Activated naive CD4-positive, alpha-beta T cell treated with anti-CD3 and anti-CD28 coated beads, Interleukin-2, amount 50 U/mL, for 16 hours (primary cell): ENCODE measurements around the gene GSTM2.

Experiments used
- DNase-seq: peaks from one replicate; pipeline ENCODE4 v3.0.0-alpha.2; 2020

Gene GSTM2

GRCh38 chr1:109630081-109630897 is 37.6 kb upstream of the GSTM2 start:
- DNase-seq: peak; percentile 46

- no peak for DNase-seq
Measured at GRCh38 chr1:109630898-109631512, 36.9 kb upstream of the GSTM2 start.

- DNase-seq: no peak
Measured at GRCh38 chr1:109631513-109632505, 36.0 kb upstream of the GSTM2 start.

- no peak for DNase-seq
Measured at GRCh38 chr1:109632671-109633346, 35.0 kb upstream of the GSTM2 start.

GRCh38 chr1:109634292-109634691 is 33.6 kb upstream of the GSTM2 start:
- no peak for DNase-seq

GRCh38 chr1:109634771-109635750 is 32.8 kb upstream of the GSTM2 start:
- DNase-seq: no peak

- no peak for DNase-seq
Measured at GRCh38 chr1:109635862-109636200, 32.0 kb upstream of the GSTM2 start.

- DNase-seq: no peak
Measured at GRCh38 chr1:109636201-109636952, 31.5 kb upstream of the GSTM2 start.

- no peak for DNase-seq
Measured at GRCh38 chr1:109637446-109637845, 30.4 kb upstream of the GSTM2 start.

- no peak for DNase-seq
Measured at GRCh38 chr1:109639063-109639840, 28.6 kb upstream of the GSTM2 start.

GRCh38 chr1:109639841-109640184 is 28.0 kb upstream of the GSTM2 start:
- no peak for DNase-seq

GRCh38 chr1:109640285-109640865 is 27.5 kb upstream of the GSTM2 start:
- DNase-seq: peak; percentile 91

- DNase-seq: no peak
Measured at GRCh38 chr1:109641078-109641740, 26.6 kb upstream of the GSTM2 start.

- no peak for DNase-seq
Measured at GRCh38 chr1:109641861-109642260, 26.0 kb upstream of the GSTM2 start.

GRCh38 chr1:109642626-109643025 is 25.2 kb upstream of the GSTM2 start:
- no peak for DNase-seq

GRCh38 chr1:109643385-109644230 is 24.2 kb upstream of the GSTM2 start:
- DNase-seq: peak; percentile 90

GRCh38 chr1:109644670-109645069 is 23.2 kb upstream of the GSTM2 start:
- DNase-seq: no peak

GRCh38 chr1:109649491-109649914 is 18.4 kb upstream of the GSTM2 start:
- DNase-seq: no peak
